Activated CD8-positive, alpha-beta T cell treated with anti-CD3 and anti-CD28 coated beads for 36 hours (primary cell): Measurements from ENCODE around the gene THOC2. TPM values are rescaled to one million over a fixed set of nuclear protein-coding genes. Genes with fewer than 3 reads are reported as not detected.
"Not testable (repeated sequence)": the region's sequence is repeated elsewhere in the genome, so short reads cannot be mapped to it uniquely, and the experiment has no call there.

Experiments used
- ATAC-seq: fragments of 200-7000 bp; cut with Tn5 transposase; one replicate; pipeline ENCODE4 v1.10.0; 2021; ENCODE audit warnings: mild to moderate bottlenecking, moderate library complexity
- CTCF ChIA-PET: fragments of 350-600 bp; sonication (Branson Sonifier 250); formaldehyde crosslinking; loops from one replicate; lab custom pipeline; 2021; ENCODE audit warnings: antibody characterized with exemption; lab: Charles Lee
- POLR2A ChIA-PET: fragments of 350-600 bp; sonication (Branson Sonifier 250); formaldehyde crosslinking; loops from one replicate; lab custom pipeline; 2021; ENCODE audit warnings: antibody characterized with exemption; lab: Charles Lee
- DNase-seq: peaks from one replicate; pipeline ENCODE4 v3.0.0-alpha.2; 2020
- H3K27ac Mint-ChIP-seq: one replicate; pipeline ENCODE4 v1.8.0; 2021; ENCODE audit warnings: mild to moderate bottlenecking, mixed read lengths
- H3K27me3 Mint-ChIP-seq: one replicate; pipeline ENCODE4 v1.8.0; 2021; ENCODE audit warnings: mixed read lengths
- H3K36me3 Mint-ChIP-seq: one replicate; pipeline ENCODE4 v1.8.0; 2021; ENCODE audit warnings: low read depth, mixed read lengths
- H3K4me1 Mint-ChIP-seq: one replicate; pipeline ENCODE4 v1.8.0; 2021; ENCODE audit warnings: low read depth, mixed read lengths
- H3K4me3 Mint-ChIP-seq: one replicate; pipeline ENCODE4 v1.8.0; 2021; ENCODE audit warnings: mild to moderate bottlenecking, moderate library complexity, mixed read lengths
- H3K9me3 Mint-ChIP-seq: one replicate; pipeline ENCODE4 v1.8.0; 2021; ENCODE audit warnings: mixed read lengths
- intact Hi-C: fragments of 100-400 bp; cut with micrococcal nuclease; formaldehyde crosslinking; loops from one replicate; pipeline ENCODE4 v1.10.0; 2022
- total RNA-seq, 2 experiments: library from RNA; stranded (reverse); gene quantifications; one replicate each; pipeline ENCODE4 v1.2.3, GENCODE V29; 2021
- TF ChIP-seq, protein P1 (sequence below): fragments of 200-600 bp; IDR thresholded peaks from one replicate; pipeline ENCODE4 v1.8.0; 2022; ENCODE audit warnings: antibody characterized with exemption, mild to moderate bottlenecking

THOC2 gene
- total RNA-seq, 2 experiments from 2014 or later: 72.3 to 83.6 TPM

DNA sequence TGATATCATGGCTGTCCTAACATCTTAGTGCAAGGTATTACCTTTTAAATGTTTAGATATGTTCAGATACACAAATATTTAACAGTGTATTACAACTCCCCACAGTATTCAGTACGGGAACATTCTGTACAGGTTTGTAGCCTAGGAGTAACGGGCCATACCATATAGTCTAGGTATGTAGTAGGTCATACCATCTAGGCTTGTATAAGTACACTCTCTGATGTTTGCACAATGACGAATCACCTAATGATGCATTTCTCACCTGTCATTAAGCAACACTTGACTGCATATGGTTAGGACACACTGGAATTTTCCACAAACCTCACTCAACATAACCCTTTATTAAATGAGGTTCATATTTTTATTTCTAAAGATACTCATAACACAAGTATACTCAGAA, 67.7 kb downstream of the THOC2 start:
- DNase-seq: no peak
- H3K9me3 Mint-ChIP-seq: no peaks in the 10 kb centered on the region
- TF ChIP-seq, protein P1, sequence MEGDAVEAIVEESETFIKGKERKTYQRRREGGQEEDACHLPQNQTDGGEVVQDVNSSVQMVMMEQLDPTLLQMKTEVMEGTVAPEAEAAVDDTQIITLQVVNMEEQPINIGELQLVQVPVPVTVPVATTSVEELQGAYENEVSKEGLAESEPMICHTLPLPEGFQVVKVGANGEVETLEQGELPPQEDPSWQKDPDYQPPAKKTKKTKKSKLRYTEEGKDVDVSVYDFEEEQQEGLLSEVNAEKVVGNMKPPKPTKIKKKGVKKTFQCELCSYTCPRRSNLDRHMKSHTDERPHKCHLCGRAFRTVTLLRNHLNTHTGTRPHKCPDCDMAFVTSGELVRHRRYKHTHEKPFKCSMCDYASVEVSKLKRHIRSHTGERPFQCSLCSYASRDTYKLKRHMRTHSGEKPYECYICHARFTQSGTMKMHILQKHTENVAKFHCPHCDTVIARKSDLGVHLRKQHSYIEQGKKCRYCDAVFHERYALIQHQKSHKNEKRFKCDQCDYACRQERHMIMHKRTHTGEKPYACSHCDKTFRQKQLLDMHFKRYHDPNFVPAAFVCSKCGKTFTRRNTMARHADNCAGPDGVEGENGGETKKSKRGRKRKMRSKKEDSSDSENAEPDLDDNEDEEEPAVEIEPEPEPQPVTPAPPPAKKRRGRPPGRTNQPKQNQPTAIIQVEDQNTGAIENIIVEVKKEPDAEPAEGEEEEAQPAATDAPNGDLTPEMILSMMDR: no peak
- H3K27ac Mint-ChIP-seq: no peak overlapping the region
- no peak overlapping the region for H3K4me3 Mint-ChIP-seq
- intact Hi-C loops: no loop called here
- peaks cover 57% of the 10 kb centered on the region for H3K36me3 Mint-ChIP-seq
- ChIA-PET CTCF (no interaction called here), POLR2A (no interaction called here)
- H3K27me3 Mint-ChIP-seq: no peaks in the 10 kb centered on the region
- peaks cover 2% of the 10 kb centered on the region for H3K4me1 Mint-ChIP-seq
- ATAC-seq: no peak

DNA sequence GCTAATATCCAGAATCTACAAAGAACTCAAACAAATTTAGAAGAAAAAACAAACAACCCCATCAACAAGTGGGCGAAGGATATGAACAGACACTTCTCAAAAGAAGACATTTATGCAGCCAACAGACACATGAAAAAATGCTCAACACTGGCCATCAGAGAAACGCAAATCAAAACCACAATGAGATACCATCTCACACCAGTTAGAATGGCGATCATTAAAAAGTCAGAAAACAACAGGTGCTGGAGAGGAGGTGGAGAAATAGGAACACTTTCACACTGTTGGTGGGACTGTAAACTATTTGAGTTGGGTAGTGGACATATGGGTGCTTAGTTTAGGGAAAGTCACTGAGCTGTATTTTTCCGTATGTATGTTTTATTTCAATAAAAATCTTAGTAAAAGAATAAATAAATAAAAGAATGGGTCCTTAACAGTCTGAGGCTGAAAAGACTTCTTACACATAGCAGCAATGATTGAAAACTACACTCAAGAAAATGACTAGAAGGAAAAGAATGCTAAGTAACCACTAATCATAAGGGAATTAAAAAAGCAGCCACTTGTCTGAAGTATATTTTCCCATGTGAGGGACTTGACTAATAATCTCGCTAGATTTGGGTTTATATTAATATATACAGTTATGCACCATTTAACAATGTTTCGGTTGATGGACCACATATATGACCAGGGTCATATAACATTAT, 68.2 kb downstream of the THOC2 start:
- intact Hi-C loops, H3K9me3 Mint-ChIP-seq, H3K4me1 Mint-ChIP-seq: not testable (repeated sequence)

DNA sequence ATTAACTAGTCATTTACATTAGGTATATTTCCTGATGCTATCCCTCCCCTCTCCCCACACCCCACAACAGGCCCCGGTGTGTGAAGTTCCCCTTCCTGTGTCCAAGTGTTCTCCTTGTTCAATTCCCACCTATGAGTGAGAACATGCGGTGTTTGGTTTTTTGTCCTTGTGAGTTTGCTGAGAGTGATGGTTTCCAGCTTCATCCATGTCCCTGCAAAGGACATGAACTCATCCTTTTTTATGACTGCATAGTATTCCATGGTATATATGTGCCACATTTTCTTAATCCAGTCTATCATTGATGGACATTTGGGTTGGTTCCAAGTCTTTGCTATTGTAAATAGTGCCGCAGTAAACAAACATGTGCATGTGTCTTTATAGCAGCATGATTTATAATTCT, 69.1 kb downstream of the THOC2 start:
- H3K4me3 Mint-ChIP-seq, CTCF ChIA-PET, H3K4me1 Mint-ChIP-seq, POLR2A ChIA-PET, DNase-seq, intact Hi-C loops, ATAC-seq, H3K27ac Mint-ChIP-seq, H3K9me3 Mint-ChIP-seq, H3K27me3 Mint-ChIP-seq: not testable (repeated sequence)
- peaks cover 54% of the 10 kb centered on the region for H3K36me3 Mint-ChIP-seq

More for the DNA sequence above, 68.2 kb downstream of the THOC2 start:
- POLR2A ChIA-PET, H3K27me3 Mint-ChIP-seq, H3K27ac Mint-ChIP-seq, ATAC-seq, DNase-seq, H3K4me3 Mint-ChIP-seq, CTCF ChIA-PET: not testable (repeated sequence)
- H3K36me3 Mint-ChIP-seq: peaks cover 56% of the 10 kb centered on the region

DNA sequence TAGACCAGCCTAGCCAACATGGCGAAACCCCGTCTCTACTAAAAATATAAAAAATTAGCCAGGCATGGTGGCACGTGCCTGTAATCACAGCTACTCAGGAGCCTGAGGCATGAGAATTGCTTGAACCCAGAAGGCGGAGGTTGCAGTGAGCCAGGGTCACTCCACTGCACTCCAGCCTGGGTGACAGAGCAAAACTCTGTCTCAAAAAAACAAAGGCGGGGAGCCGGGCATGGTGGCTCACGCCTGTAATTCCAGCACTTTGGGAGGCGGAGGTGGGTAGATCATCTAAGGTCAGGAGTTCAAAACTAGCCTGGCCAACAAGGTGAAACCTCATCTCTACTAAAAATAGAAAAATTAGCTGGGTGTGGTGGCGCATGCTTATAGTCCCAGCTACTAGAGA, 76.3 kb downstream of the THOC2 start:
- H3K27ac Mint-ChIP-seq, ATAC-seq, H3K9me3 Mint-ChIP-seq, POLR2A ChIA-PET, H3K27me3 Mint-ChIP-seq, intact Hi-C loops, DNase-seq, H3K4me3 Mint-ChIP-seq, CTCF ChIA-PET: not testable (repeated sequence)
- H3K36me3 Mint-ChIP-seq: peaks cover 35% of the 10 kb centered on the region
- peaks cover 11% of the 10 kb centered on the region for H3K4me1 Mint-ChIP-seq

DNA sequence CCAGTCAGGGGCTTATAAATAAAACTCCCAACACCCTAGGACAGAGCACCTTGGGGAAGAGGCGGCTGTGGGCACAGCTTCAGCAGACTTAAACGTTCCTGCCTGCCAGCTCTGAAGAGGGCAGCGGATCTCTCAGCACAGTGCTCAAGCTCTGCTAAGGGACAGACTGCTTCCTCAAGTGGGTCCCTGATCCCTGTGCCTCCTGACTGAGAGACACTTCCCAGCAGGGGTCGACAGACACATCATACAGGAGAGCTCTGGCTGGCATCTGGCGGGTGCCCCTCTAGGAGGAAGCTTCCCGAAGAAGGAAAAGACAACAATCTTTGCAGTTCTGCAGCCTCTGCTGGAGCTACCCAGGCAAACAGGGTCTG, 84.1 kb downstream of the THOC2 start:
- DNase-seq, ATAC-seq, H3K27me3 Mint-ChIP-seq, intact Hi-C loops, H3K4me3 Mint-ChIP-seq, H3K9me3 Mint-ChIP-seq, H3K27ac Mint-ChIP-seq, POLR2A ChIA-PET, CTCF ChIA-PET: not testable (repeated sequence)
- Mint-ChIP-seq H3K4me1 (peaks cover 41% of the 10 kb centered on the region), H3K36me3 (peaks cover 29% of the 10 kb centered on the region)

DNA sequence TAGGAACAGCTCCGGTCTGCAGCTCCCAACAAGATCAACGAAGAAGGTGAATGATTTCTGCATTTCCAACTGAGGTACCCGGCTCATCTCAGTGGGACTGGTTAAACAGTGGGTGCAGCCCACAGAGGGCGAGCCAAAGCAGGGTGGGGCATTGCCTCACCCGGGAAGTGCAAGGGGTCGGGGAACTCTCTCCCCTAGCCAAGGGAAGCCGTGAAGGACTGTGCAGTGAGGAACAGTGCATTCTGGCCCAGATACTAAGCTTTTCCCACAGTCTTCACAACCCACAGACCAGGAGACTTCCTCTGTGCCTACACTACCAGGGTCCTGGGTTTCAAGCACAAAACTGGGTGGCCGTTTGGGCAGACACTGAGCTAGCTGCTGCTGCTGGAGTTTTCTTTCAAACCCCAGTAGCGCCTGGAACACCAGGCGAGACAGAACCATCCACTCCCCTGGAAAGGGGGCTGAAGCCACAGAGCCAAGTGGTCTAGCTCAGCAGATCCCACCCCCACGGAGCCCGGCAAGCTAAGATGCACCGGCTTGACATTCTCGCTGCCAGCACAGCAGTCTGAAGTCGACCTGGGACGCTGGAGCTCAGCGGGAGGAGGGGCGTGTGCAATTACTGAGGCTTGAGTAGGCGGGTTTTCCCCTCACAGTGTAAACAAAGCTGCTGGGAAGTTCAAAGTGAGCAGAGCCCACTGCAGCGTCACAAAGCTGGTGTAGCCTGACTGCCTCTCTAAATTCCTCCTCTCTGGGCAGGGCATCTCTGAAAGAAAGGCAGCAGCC, 84.6 kb downstream of the THOC2 start:
- CTCF ChIA-PET: no interaction called here
- peaks cover 38% of the 10 kb centered on the region for H3K4me1 Mint-ChIP-seq
- peaks cover 28% of the 10 kb centered on the region for H3K36me3 Mint-ChIP-seq
- TF ChIP-seq, protein P1: no peak
- H3K4me3 Mint-ChIP-seq: no peak overlapping the region
- no peak for ATAC-seq
- no peaks in the 10 kb centered on the region for H3K27me3 Mint-ChIP-seq
- peak; percentile 37 for DNase-seq
- POLR2A ChIA-PET: no interaction called here
- intact Hi-C loops: no loop called here
- no peak overlapping the region for H3K27ac Mint-ChIP-seq
- no peaks in the 10 kb centered on the region for H3K9me3 Mint-ChIP-seq

DNA sequence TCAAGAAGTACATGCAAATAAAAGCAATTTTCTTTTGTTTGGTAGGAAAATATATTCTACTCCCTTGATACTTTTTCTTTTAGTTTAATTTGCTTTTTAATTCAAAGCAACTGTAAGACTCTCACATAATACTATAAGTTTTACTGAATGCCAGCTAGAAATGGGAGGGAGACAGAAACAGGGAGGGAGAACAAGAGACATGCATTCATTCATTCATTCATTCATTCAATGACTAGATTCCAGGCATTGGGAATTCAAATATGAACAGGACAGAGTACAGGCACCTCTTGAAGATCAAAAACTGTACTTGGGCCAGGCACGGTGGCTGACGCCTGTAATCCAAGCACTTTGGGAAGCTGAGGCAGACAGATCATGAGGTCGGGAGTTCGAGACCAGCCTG, 85.6 kb downstream of the THOC2 start:
- POLR2A ChIA-PET: no interaction called here
- H3K4me3 Mint-ChIP-seq: no peak overlapping the region

More for the DNA sequence above, 85.6 kb downstream of the THOC2 start:
- H3K9me3 Mint-ChIP-seq: no peaks in the 10 kb centered on the region
- intact Hi-C loops: no loop called here
- peaks cover 22% of the 10 kb centered on the region for H3K36me3 Mint-ChIP-seq
- DNase-seq (no peak), ATAC-seq (no peak)
- TF ChIP-seq, protein P1: no peak
- no peaks in the 10 kb centered on the region for H3K27me3 Mint-ChIP-seq
- CTCF ChIA-PET: no interaction called here
- no peak overlapping the region for H3K27ac Mint-ChIP-seq
- peaks cover 33% of the 10 kb centered on the region for H3K4me1 Mint-ChIP-seq
